Measurements from ENCODE around the gene DLG2. TPM values are rescaled to one million over a fixed set of nuclear protein-coding genes. Genes with fewer than 3 reads are reported as not detected.

Gene DLG2
- total and polyA plus RNA-seq, 2 of the 8 experiments (the other 6 are each of a cell fraction or from before 2014, with no cell fraction given), result 1.7 to 14.3 TPM

GRCh38 chr11:85277693-85278092, 349.5 kb downstream of the DLG2 start (continued):
- TF ChIP-seq TEAD4 (IDR thresholded peaks at IDR 0.05; ENCODE audit: low read depth, low read length) (no peak), BRCA1 (IDR thresholded peaks at IDR 0.05; ENCODE audit: low read depth, low read length) (no peak), CHD1 (IDR thresholded peaks at IDR 0.05; ENCODE audit: low read depth, low read length) (no peak), CTBP2 (IDR thresholded peaks at IDR 0.05; ENCODE audit: borderline replicate concordance, insufficient read depth, insufficient read length, low read length) (no peak), SP1 (IDR thresholded peaks at IDR 0.05; ENCODE audit: low read depth, low read length) (no peak), FOSL1 (IDR thresholded peaks at IDR 0.05; ENCODE audit: insufficient read depth, low read depth, low read length) (no peak), RXRA (IDR thresholded peaks at IDR 0.05; ENCODE audit: insufficient read depth, low read depth, low read length) (no peak)
